Calu3 (cell line): ENCODE measurements around the gene TMEM234. TPM values are rescaled to one million over a fixed set of nuclear protein-coding genes. Genes with fewer than 3 reads are reported as not detected.
A peak's percentile ranks its signal among the peaks of the same experiment; 100 is the strongest.

Experiments
- BruUV-seq: library from RNA; stranded (reverse); fragments of 400-500 nt; replicated peaks from 2 replicates; lab custom pipeline; 2021; lab: Mats Ljungman, UMichigan
- CTCF ChIA-PET: fragments of 300-600 bp; sonication (Branson Sonifier 250); formaldehyde crosslinking; loops from one replicate; lab custom pipeline; 2022; ENCODE audit warnings: antibody characterized with exemption; lab: Charles Lee
- DNase-seq: peaks from one replicate; pipeline ENCODE4 v3.0.0; 2022
- H3K27ac Mint-ChIP-seq: one replicate; pipeline ENCODE4 v1.8.0; 2022; ENCODE audit warnings: mixed read lengths; ENCODE audit not compliant: unreplicated experiment
- H3K27me3 Mint-ChIP-seq: one replicate; pipeline ENCODE4 v1.8.0; 2022; ENCODE audit warnings: mixed read lengths; ENCODE audit not compliant: unreplicated experiment
- H3K36me3 Mint-ChIP-seq: one replicate; pipeline ENCODE4 v1.8.0; 2022; ENCODE audit warnings: mild to moderate bottlenecking, moderate library complexity, mixed read lengths; ENCODE audit not compliant: insufficient read depth, unreplicated experiment
- H3K4me1 Mint-ChIP-seq: one replicate; pipeline ENCODE4 v1.8.0; 2022; ENCODE audit warnings: mild to moderate bottlenecking, low read depth, mixed read lengths; ENCODE audit not compliant: unreplicated experiment
- H3K4me3 Mint-ChIP-seq: one replicate; pipeline ENCODE4 v1.8.0; 2022; ENCODE audit warnings: mild to moderate bottlenecking, low read depth, moderate library complexity, mixed read lengths; ENCODE audit not compliant: unreplicated experiment
- H3K9me3 Mint-ChIP-seq: one replicate; pipeline ENCODE4 v1.8.0; 2022; ENCODE audit warnings: low read depth, mixed read lengths; ENCODE audit not compliant: unreplicated experiment
- intact Hi-C: fragments of 100-400 bp; cut with micrococcal nuclease; formaldehyde crosslinking; loops from one replicate; pipeline ENCODE4 v1.10.0; 2022; ENCODE audit not compliant: unreplicated experiment
- total RNA-seq: library from RNA; stranded (reverse); gene quantifications from 2 replicates; pipeline ENCODE4 v1.2.3, GENCODE V29; 2022
- TF ChIP-seq, protein P1 (sequence below): fragments of 200-600 bp; IDR thresholded peaks from one replicate; pipeline ENCODE4 v1.8.0; 2022; ENCODE audit warnings: antibody characterized with exemption; ENCODE audit not compliant: unreplicated experiment

TMEM234 gene
- total RNA-seq, 1 experiment from 2014 or later: 35.5 TPM

DNA sequence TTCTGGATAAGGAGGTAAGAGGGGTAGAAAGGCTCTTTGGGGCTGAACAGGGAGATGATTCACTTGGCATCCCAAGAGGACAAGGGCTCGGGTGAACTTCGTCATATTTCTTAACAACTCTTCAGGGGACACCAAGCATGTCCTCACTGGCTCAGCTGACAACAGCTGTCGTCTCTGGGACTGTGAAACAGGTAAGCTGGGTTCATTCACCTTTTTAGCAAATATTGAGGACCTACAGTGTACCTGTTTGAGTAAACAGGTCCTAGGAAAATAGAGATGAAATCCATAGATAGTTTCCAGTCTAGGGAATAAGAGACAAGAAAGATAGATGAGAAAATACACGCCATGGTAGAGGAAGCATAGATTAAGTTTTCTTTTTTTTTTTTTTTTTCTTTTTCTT lies 2.1 kb upstream of the TMEM234 start:
- CTCF ChIA-PET: interaction anchor here (1.0 kb wide), 2 partner anchors 92 to 98 kb away, joined by 3 to 4 read pairs; no protein-coding TSS in a partner anchor
- Mint-ChIP-seq H3K27ac (no peak overlapping the region), H3K27me3 (no peaks in the 10 kb centered on the region), H3K4me1 (peaks cover 24% of the 10 kb centered on the region), H3K9me3 (no peaks in the 10 kb centered on the region), H3K4me3 (no peak overlapping the region), H3K36me3 (peaks cover 77% of the 10 kb centered on the region)
- intact Hi-C loops: no loop called here
- no peak for DNase-seq
- no TSS peak for BruUV-seq
- TF ChIP-seq, protein P1, sequence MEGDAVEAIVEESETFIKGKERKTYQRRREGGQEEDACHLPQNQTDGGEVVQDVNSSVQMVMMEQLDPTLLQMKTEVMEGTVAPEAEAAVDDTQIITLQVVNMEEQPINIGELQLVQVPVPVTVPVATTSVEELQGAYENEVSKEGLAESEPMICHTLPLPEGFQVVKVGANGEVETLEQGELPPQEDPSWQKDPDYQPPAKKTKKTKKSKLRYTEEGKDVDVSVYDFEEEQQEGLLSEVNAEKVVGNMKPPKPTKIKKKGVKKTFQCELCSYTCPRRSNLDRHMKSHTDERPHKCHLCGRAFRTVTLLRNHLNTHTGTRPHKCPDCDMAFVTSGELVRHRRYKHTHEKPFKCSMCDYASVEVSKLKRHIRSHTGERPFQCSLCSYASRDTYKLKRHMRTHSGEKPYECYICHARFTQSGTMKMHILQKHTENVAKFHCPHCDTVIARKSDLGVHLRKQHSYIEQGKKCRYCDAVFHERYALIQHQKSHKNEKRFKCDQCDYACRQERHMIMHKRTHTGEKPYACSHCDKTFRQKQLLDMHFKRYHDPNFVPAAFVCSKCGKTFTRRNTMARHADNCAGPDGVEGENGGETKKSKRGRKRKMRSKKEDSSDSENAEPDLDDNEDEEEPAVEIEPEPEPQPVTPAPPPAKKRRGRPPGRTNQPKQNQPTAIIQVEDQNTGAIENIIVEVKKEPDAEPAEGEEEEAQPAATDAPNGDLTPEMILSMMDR: no peak

DNA sequence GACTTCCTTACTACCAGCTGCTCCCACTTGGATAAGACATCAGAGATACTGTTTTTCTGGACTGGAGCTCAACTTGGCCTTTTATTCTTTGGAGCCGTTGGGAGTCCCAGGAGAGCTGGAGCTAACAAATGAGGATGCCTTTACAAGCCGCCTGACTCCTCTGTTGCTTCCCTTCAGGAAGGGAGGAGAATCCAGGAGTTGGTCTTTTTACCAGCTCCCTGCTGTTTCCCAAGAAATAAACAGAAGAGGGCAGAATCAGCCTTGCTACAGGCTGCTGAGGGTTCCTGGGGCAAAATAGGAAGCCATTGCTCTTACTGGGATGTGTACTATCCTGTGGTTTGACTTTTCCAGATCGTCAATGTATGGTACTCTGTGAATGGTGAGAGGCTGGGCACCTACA lies 1.5 kb upstream of the TMEM234 start:
- DNase-seq: no peak
- H3K27me3 Mint-ChIP-seq: no peaks in the 10 kb centered on the region
- peaks cover 24% of the 10 kb centered on the region for H3K4me1 Mint-ChIP-seq
- peaks cover 71% of the 10 kb centered on the region for H3K36me3 Mint-ChIP-seq
- TF ChIP-seq, protein P1: no peak
- peak overlapping the region; percentile 85 for H3K4me3 Mint-ChIP-seq
- H3K9me3 Mint-ChIP-seq: no peaks in the 10 kb centered on the region
- no peak overlapping the region for H3K27ac Mint-ChIP-seq
- CTCF ChIA-PET: interaction anchor here (1.0 to 1.2 kb wide), 3 partner anchors 68 to 98 kb away, joined by 3 to 4 read pairs (median 4); partner anchors contain the start of gene HDAC1
- intact Hi-C loops: no loop called here
- BruUV-seq: no TSS peak

GRCh38 chr1:32221581-32221979 lies 573 bp downstream of the TMEM234 start:
- Mint-ChIP-seq H3K4me3 (peak overlapping the region; percentile 85), H3K36me3 (peaks cover 70% of the 10 kb centered on the region), H3K9me3 (no peaks in the 10 kb centered on the region), H3K27ac (peak overlapping the region; percentile 77), H3K4me1 (peaks cover 24% of the 10 kb centered on the region), H3K27me3 (no peaks in the 10 kb centered on the region)
- TSS peak; percentile 37 for BruUV-seq
- TF ChIP-seq, protein P1: no peak
- DNase-seq: no peak
- CTCF ChIA-PET: no interaction called here
- intact Hi-C loops: no loop called here

GRCh38 chr1:32220746-32221580 lies 1.2 kb downstream of the TMEM234 start:
- intact Hi-C loops: no loop called here
- Mint-ChIP-seq H3K4me3 (peak overlapping the region; percentile 85), H3K9me3 (no peaks in the 10 kb centered on the region), H3K27ac (peak overlapping the region; percentile 77), H3K36me3 (peaks cover 70% of the 10 kb centered on the region), H3K4me1 (peaks cover 24% of the 10 kb centered on the region), H3K27me3 (no peaks in the 10 kb centered on the region)
- CTCF ChIA-PET: no interaction called here
- TF ChIP-seq, protein P1: no peak
- no peak for DNase-seq
- BruUV-seq: no TSS peak
